ENCODE measurements around the gene APOBEC3B.

DNA sequence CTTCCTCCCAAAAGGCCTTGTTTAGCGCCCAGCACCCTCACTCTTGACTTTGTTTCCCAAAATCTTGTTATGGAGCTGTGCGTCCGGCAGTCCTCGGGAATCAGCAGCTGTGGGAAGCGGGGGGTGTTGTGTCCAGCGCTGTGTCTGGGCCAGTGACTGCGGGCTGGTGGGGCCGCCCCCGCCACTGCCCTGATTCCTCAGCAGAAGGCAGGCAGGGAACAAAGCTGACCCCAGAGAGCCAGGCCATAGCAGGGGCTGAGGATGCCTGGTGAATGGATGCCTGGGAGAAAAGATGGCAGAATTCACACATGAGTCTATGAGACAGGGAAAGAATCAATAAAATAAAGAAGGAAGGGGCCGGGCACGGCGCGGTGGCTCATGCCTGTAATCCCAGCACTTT lies 34.4 kb downstream of the APOBEC3B start:
- TF ChIP-seq, protein P1, sequence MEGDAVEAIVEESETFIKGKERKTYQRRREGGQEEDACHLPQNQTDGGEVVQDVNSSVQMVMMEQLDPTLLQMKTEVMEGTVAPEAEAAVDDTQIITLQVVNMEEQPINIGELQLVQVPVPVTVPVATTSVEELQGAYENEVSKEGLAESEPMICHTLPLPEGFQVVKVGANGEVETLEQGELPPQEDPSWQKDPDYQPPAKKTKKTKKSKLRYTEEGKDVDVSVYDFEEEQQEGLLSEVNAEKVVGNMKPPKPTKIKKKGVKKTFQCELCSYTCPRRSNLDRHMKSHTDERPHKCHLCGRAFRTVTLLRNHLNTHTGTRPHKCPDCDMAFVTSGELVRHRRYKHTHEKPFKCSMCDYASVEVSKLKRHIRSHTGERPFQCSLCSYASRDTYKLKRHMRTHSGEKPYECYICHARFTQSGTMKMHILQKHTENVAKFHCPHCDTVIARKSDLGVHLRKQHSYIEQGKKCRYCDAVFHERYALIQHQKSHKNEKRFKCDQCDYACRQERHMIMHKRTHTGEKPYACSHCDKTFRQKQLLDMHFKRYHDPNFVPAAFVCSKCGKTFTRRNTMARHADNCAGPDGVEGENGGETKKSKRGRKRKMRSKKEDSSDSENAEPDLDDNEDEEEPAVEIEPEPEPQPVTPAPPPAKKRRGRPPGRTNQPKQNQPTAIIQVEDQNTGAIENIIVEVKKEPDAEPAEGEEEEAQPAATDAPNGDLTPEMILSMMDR (conservative IDR thresholded peaks at IDR 0.05; ENCODE audit: low read depth, low read length): no peak
- no peak for TF ChIP-seq EZH2 (IDR thresholded peaks at IDR 0.05; ENCODE audit: low read length, unreplicated experiment)
- TF ChIP-seq EZH2phosphoT487 (IDR thresholded peaks at IDR 0.05; ENCODE audit: borderline replicate concordance, low read length): no peak

Measured in PC-3 (cell line).